Liver (tissue), 3 donors: ENCODE results near the gene STAM2.
"Not testable (repeated sequence)": the region's sequence is repeated elsewhere in the genome, so short reads cannot be mapped to it uniquely, and the experiment has no call there.

Source experiments
- EGR1 ChIP-seq, 2 donors: IDR thresholded peaks; 2 replicates each; pipeline ENCODE4 v1.6.1; 2016 to 2018; ENCODE audit warnings: antibody characterized with exemption in 2 of 2, low read depth in 2 of 2
- GABPA ChIP-seq, 2 donors: IDR thresholded peaks in 1 of 2; conservative IDR thresholded peaks in 1 of 2; 2 replicates each; pipeline ENCODE4 v1.6.1; 2016; ENCODE audit warnings: antibody characterized with exemption in 2 of 2, mild to moderate bottlenecking in 1 of 2, moderate library complexity in 1 of 2
- RAD21 ChIP-seq, 2 donors: IDR thresholded peaks; 2 replicates each; pipeline ENCODE4 v1.6.1; 2016; ENCODE audit warnings: antibody characterized with exemption in 2 of 2, mild to moderate bottlenecking in 2 of 2
- RXRA ChIP-seq, 2 donors: IDR thresholded peaks; 2 replicates each; pipeline ENCODE4 v1.6.1; 2017 to 2018; ENCODE audit warnings: antibody characterized with exemption in 2 of 2, mild to moderate bottlenecking in 1 of 2
- SP1 ChIP-seq: IDR thresholded peaks from 2 replicates; pipeline ENCODE4 v1.6.1; 2018; ENCODE audit warnings: antibody characterized with exemption, mild to moderate bottlenecking
- TAF1 ChIP-seq: conservative IDR thresholded peaks from 2 replicates; pipeline ENCODE4 v1.6.1; 2016; ENCODE audit warnings: antibody characterized with exemption, mild to moderate bottlenecking
- YY1 ChIP-seq: IDR thresholded peaks from 2 replicates; pipeline ENCODE4 v1.6.1; 2016; ENCODE audit warnings: antibody characterized with exemption, mild to moderate bottlenecking
- TF ChIP-seq, protein P1 (sequence below): fragments of 150-350 bp; IDR thresholded peaks from 2 replicates; pipeline ENCODE4 v1.5.1; 2017; ENCODE audit warnings: improper control_type of control experiment, low read depth, low read length; ENCODE audit not compliant: missing input control
- TF ChIP-seq, protein P2 (sequence below): IDR thresholded peaks from 2 replicates; pipeline ENCODE4 v1.6.1; 2016; ENCODE audit warnings: antibody characterized with exemption, mild to moderate bottlenecking
- TF ChIP-seq, protein P3 (sequence below): IDR thresholded peaks from 2 replicates; pipeline ENCODE4 v1.6.1; 2016; ENCODE audit warnings: antibody characterized with exemption
- TF ChIP-seq, protein P4 (sequence below): IDR thresholded peaks from 2 replicates; pipeline ENCODE4 v1.6.1; 2016; ENCODE audit warnings: antibody characterized with exemption
- donor health status: healthy.
- donor health status: healthy.

DNA sequence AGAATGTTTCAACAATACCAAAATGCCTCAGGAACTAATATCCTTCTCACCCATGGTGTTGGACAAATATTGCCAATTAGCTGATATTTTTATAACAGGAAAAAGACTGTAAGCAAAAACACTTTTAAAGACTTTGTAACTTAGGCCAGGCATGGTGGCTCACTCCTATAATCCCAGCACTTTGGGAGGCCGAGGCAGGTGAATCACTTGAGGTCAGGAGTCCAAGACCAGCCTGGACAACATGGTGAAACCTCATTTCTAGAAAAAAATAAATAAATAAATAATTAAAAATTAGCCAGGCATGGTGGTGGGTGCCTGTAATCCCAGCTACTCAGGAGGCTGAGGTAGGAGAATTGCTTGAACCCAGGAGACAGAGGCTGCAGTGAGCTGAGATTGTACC is 8.1 kb downstream of the STAM2 start:
- TF ChIP-seq, protein P1, sequence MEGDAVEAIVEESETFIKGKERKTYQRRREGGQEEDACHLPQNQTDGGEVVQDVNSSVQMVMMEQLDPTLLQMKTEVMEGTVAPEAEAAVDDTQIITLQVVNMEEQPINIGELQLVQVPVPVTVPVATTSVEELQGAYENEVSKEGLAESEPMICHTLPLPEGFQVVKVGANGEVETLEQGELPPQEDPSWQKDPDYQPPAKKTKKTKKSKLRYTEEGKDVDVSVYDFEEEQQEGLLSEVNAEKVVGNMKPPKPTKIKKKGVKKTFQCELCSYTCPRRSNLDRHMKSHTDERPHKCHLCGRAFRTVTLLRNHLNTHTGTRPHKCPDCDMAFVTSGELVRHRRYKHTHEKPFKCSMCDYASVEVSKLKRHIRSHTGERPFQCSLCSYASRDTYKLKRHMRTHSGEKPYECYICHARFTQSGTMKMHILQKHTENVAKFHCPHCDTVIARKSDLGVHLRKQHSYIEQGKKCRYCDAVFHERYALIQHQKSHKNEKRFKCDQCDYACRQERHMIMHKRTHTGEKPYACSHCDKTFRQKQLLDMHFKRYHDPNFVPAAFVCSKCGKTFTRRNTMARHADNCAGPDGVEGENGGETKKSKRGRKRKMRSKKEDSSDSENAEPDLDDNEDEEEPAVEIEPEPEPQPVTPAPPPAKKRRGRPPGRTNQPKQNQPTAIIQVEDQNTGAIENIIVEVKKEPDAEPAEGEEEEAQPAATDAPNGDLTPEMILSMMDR = not testable (repeated sequence)
- not testable (repeated sequence) for TF ChIP-seq GABPA (IDR thresholded peaks at IDR 0.05 in 1 of 2, conservative IDR thresholded peaks at IDR 0.05 in 1 of 2); YY1; RAD21 (IDR thresholded peaks at IDR 0.05); EGR1 (IDR thresholded peaks at IDR 0.05; ENCODE audit: low read depth in 2 of 2); SP1; TAF1; RXRA (IDR thresholded peaks at IDR 0.05)
- TF ChIP-seq, protein P2, sequence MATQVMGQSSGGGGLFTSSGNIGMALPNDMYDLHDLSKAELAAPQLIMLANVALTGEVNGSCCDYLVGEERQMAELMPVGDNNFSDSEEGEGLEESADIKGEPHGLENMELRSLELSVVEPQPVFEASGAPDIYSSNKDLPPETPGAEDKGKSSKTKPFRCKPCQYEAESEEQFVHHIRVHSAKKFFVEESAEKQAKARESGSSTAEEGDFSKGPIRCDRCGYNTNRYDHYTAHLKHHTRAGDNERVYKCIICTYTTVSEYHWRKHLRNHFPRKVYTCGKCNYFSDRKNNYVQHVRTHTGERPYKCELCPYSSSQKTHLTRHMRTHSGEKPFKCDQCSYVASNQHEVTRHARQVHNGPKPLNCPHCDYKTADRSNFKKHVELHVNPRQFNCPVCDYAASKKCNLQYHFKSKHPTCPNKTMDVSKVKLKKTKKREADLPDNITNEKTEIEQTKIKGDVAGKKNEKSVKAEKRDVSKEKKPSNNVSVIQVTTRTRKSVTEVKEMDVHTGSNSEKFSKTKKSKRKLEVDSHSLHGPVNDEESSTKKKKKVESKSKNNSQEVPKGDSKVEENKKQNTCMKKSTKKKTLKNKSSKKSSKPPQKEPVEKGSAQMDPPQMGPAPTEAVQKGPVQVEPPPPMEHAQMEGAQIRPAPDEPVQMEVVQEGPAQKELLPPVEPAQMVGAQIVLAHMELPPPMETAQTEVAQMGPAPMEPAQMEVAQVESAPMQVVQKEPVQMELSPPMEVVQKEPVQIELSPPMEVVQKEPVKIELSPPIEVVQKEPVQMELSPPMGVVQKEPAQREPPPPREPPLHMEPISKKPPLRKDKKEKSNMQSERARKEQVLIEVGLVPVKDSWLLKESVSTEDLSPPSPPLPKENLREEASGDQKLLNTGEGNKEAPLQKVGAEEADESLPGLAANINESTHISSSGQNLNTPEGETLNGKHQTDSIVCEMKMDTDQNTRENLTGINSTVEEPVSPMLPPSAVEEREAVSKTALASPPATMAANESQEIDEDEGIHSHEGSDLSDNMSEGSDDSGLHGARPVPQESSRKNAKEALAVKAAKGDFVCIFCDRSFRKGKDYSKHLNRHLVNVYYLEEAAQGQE = not testable (repeated sequence)
- TF ChIP-seq, protein P3, sequence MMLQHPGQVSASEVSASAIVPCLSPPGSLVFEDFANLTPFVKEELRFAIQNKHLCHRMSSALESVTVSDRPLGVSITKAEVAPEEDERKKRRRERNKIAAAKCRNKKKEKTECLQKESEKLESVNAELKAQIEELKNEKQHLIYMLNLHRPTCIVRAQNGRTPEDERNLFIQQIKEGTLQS = not testable (repeated sequence)
- TF ChIP-seq, protein P4, sequence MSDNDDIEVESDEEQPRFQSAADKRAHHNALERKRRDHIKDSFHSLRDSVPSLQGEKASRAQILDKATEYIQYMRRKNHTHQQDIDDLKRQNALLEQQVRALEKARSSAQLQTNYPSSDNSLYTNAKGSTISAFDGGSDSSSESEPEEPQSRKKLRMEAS = not testable (repeated sequence)
